GM19035 (cell line): Measurements from ENCODE around the gene FBXO42.
"Not testable (repeated sequence)": the region's sequence is repeated elsewhere in the genome, so short reads cannot be mapped to it uniquely, and the experiment has no call there.

ENCODE experiments used
- ATAC-seq: cut with Tn5 transposase; IDR thresholded peaks from one replicate; pipeline ENCODE4 v1.9.1; 2021; ENCODE audit not compliant: unreplicated experiment

The FBXO42 gene

DNA sequence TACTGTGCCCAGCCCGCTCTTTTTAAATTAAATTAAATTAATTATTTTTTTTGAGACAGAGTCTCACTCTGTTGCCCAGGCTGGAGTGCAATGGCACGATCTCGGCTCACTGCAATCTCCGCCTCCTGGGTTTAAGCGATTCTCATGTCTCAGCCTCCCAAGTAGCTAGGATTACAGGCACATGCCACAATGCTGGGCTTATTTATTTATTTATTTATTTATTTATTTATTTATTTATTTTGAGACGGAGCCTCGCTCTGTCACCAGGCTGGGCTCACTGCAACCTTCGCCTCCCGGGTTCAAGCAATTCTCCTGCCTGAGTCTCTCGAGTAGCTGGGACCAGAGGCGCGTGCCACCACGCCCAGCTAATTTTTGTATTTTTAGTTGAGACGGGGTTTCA is 129.6 kb downstream of the FBXO42 start:
- ATAC-seq = not testable (repeated sequence)

DNA sequence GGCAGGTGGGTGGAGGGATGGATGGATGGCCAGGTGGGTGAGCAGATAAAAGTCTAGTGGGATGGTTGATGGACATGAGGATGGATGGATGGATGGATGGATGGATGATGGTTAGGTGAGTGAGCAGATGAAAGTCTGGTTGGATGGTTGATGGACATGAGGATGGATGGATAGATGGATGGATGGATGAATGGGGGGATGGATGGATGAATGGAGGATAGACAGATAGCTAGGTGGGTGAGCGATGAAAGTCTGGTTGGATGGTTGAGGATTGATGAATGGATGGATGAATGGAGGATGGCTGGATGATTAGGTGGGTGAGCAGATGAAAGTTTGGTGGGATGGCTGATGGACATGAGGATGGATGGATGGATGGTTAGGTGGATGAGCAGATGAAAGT is 130.8 kb downstream of the FBXO42 start:
- no peak for ATAC-seq

DNA sequence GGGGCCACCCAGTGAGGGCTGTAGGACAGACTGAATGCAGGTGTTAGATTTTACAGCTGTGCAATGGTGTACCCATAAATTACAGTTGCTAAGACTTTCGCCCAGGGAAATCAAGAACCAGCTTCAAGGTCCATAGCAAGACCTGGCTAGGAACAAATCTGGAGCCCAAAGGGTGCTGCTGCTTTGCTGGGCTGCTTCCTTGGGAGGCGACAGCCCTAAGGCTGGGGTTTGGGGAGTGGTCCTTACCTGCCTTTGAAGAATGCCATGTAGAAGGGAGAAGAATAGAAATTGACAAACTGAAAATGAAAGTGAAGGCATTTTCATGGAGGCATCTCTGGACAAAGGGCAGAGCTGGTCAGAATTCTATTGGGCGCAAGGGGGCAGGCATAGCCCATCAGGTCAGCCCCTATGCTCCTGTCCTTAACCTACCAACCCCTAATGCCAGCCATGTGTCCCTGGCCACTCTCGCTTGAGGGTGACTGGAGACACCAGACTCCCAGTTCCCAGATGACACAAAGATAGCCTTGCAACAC is 132.2 kb downstream of the FBXO42 start:
- ATAC-seq = no peak

DNA sequence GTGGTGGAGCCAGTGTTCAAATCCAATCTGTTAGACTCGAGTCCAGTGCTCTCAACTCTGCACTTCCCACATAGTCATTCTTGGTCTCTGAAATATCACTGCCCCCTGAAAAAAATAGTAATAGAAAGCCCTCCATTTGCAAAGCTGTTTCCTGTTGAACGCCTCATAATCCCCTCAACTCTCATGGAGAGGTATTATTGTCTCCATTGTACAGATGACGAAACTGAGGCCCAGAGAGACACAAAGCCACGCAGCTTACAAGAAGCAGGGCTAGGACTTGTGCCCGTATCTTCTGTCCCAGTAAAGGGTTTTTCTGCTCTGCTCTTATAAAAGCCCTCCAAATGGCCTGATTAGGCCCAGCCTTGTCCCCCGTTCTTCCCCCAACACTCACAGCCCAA is 133.6 kb downstream of the FBXO42 start:
- ATAC-seq = no peak

DNA sequence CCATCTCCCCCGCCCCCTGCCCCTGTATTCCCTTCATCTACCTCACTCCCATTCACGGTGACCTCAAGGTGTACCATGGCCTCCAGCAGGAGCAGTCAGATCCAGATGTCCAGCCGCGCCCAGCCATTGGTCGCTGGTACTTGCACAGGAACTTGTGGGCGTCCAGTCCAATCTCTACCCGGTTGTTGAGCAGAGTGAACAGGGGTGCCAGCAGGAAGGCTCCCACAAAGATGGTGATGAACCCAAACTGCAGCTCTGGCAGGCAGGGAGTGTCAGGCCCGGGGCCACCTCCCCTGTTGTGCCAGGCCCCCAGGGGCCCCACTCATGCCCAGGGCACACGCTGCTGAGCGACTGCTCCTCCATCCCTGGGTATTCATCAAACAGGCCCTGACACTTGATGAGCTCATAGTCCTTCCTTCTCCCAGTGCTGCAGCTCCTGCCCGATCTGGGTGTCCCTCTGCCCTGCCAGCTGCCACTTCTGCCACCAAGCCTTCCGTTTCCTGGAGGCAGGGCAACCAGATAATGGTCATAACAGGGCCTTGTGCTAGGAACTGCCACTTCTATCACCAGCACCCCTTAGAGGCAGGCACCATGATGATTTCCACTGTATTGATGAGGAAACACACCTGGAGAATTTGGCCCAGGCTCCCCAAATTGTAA is 134.1 kb downstream of the FBXO42 start:
- ATAC-seq = no peak

DNA sequence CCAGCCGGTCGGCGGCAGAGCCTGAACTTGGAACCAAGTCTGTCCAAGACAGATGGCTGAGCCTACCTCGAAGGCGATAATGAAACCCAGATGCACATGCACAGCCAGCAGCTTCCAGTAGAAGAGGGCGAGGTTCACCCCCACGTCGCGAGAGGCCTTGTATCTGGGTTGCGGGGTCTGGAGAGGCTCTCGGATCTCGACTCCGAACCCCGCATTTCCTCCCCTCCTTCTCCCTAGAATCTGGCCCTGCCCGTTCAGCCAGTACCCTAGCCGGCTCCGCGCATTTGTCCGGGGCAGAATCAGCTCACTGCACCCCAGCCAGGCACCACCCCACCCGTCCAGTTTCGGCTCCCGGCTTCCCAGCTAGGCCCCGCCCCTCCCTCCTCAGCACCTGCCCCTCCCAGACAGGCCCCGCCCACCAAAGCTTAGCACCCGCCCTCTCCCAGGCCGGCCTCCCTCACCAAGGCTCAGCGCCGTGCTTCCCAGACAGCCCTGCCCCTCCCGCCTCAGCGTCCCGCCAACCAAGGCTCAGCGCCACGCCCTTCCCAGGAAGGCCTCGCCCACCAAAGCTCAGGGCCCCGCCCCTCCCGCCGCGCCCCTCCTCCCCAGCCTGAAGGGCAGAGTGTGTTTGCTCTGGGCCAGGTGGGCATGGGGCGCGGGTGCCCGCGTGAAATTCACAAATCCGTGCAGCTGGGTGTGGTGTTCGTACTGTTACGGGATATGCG is 135.1 kb downstream of the FBXO42 start:
- ATAC-seq = peak; percentile 92

DNA sequence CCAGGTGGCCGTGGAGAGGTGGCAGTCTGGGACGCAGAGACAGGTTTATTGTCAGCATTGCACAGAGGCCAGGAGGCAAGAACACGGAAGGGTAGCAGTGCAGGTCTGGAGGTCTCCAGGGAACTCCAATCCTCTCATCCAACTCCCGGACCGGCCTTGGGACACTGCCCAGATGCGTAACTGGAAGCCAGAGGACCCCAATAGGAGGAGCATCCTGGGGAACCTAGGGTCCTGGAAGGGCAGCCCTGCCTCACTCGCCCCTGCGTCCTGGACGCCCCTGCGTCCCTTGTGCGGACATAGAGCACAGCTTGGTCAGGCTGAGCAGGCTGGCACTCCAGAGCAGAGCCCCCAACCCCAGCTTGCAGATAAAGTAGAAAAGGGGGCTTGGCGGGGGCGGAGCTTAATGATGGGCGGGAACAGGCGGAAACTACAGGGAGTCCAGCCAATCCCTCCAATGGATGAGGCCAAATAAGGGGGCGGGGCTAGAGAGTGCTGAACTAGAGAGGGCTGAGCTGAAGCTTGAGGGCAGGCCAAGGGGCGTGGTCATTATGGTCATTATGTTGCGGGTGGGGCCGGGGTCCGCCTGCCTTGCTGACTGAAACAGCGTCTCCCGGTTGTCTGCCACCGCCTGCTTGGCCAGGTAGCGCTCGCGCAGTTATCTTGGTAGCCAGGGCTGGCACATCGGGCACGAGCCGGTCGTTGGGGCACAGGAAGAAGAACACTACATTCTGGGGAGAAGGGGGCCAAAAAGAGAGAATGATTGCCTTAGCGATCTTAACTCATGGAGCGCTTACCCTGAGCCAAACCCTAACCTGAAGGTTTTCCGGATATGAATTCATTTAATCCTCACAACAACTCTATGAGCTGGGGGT is 136.2 kb downstream of the FBXO42 start:
- ATAC-seq = no peak

DNA sequence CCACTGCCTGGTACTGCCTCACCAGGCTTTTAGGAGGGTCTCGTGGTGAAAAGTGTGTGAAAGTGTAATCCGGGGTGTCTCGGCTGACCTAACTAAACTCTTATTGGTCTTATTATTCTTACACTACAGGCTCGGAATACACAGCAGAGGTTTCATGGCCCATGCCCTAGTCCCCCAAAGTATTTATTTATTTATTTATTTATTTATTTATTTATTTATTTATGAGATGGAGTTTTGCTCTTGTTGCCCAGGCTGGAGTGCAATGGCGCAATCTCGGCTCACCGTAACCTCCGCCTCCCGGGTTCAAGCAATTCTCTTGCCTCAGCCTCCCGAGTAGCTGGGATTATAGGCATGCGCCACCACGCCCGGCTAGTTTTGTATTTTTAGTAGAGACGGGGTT is 137.0 kb downstream of the FBXO42 start:
- not testable (repeated sequence) for ATAC-seq

DNA sequence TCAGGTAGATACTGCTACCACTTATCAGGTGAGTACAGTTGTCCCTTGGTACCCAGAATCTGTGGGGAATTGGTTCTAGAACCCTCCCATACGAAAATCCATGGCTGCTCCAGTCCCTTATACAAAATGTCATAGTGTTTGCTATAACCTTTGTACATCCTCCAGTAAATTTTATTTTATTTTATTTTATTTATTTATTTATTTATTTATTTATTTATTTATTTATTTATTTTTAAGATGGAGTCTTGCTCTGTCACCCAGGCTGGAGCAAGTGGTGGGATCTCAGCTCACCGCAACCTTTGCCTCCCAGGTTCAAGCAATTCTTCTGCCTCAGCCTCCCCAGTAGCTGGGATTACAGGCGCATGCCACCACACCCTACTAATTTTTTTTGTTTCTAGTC is 138.7 kb downstream of the FBXO42 start:
- ATAC-seq = not testable (repeated sequence)

DNA sequence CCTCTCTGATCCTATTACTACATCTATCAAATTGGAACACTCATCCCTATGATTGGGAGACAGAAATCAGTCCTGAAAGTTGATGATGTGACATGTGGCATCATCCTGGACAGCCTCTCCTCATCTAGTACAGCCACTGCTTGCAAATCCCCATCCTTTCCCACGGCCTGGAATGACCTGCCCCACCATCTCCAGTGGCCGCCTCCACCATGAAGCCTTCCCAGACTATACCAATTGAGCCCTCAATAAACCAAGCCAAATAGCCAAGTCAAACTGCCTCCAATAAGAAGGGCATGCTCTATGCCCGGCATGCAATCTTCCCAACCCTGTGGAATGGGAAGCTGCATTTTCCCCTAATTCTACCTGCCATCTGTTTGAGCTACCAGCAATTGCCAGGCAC is 139.3 kb downstream of the FBXO42 start:
- no peak for ATAC-seq

DNA sequence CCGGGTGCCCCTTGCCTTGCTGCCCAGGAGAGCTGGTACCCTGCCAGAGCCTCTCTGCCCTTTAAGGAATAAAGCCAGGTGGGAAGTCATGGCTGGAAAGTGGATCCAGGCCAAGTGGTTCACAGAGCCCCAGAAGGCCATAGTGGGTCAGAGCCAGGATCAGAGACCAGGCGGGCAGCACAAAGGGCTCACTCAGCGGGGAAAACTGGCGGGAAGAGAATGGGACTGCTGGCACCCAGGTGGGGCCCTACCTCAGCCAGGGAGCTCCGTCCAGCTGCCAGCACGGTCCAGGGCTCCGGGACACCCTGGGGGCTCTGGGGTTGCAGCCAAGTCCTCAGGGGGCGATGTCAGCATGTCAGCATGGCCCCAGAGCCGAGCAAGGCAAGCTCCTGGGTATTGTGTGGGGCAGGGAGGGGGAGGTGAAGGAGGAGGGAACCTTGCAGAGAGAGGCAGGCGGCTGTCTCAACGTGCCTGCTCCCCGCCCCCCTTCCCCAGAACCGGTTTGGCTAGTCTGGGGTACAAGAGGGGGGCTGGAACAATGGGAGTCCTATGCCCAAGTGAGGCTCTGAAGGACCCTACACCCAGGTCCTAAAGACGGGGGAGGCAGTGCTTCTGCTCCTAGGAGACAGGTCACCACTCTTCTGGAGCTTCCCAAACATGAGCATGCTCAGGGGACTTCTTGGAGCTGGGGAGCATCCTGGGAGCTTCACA is 139.9 kb downstream of the FBXO42 start, which contains the start of gene ARHGEF19:
ARHGEF19 (minus strand) TSS at position 402 of the 711 bp plus-strand sequence. CDS start 3,598 bp downstream, outside the sequence.
- ATAC-seq = no peak

DNA sequence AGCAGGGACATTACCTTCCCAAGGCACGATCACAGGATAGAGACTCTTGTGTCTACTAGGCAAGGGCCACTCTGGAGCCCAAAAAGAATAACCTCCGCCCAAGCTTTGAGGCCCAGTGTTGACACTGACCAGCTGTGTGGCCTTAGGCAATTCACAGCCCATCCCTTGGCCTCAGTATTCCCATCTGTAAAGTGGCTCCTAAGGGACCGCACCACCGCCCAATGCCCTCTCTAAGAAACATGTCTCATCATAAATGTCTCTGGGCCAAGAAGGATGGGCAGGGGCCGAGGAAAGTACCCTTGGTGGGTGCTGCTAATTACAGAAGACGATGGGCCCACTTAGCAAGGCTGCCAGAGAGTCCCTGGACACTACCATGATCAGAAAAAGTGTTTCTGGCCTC is 140.5 kb downstream of the FBXO42 start:
- no peak for ATAC-seq

DNA sequence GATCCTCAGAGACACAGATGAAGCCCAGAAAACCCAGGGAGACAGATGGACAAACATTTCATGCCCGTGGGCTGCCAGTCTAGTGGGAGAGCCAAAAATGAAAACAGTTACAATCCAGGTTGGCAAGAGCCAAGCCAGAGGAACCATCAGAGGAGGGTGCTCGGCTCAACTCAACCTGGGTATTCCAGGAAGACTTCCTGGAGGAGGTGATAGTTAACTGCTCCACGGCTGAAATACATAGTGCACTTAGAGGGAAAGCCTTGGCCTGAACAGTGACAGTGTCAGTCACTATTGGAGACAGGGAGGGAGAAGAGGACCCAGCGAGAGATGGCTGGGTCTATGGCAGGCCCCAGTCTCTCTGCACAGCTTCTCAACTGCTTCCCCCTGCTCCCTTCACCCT is 141.7 kb downstream of the FBXO42 start:
- no peak for ATAC-seq

DNA sequence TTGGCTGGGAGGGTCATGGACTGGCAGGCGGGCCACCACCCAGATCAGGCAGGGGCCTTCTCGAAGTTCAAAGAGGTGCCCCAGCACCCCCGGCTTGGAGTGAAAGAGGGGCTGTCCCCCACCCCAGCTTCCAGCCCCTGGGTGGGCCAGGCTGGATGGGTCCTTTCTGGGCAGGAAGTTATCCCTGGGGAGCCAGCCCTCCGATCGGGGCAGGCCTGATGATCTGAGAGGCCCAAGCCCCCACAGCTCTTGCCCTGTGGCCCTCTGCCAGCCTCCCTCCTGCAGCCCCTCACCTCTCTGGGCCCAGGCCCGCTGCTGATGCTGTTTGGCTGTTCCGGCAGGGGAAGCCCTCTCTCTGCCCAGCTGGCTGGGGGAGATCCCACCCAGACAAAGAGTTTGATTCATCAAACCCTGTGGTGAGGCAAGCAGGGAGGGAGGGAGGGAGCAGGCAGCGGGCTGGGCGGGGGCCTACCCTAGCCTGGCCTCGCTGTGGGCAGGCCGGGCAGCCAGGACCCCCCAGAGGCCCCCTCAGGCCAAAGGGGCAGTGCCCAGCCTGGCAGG is 142.4 kb downstream of the FBXO42 start:
- no peak for ATAC-seq

DNA sequence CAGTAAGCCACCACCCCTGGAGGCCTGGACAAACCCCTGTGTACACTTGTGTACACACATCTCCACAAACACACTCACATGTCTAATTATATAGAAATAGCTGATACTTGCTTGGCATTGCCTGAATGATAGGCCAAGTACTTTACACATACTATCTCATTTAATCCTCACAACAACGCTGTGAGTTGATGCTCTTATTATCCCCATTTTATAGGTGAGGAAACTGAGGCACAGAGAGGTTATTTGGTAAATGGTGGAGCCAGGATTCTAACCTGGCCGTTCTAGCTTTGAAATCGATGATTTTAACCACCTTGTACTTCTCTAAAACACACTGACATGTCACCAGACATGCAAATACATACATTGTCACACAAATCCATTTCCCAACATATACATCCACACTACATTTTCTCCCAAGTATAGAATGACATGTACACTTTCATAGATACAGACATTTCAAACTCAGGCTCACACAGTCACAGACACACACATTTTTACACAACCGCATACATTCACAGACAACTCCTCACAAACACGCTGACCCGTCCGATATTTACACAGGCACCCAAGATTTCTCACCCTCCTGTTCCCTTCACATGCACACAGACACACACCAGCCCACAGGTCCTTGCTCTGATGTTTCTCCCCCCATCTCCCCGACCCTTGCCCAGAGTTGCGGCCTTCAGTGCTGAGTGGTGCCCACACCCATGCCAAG is 143.0 kb downstream of the FBXO42 start:
- ATAC-seq = no peak

DNA sequence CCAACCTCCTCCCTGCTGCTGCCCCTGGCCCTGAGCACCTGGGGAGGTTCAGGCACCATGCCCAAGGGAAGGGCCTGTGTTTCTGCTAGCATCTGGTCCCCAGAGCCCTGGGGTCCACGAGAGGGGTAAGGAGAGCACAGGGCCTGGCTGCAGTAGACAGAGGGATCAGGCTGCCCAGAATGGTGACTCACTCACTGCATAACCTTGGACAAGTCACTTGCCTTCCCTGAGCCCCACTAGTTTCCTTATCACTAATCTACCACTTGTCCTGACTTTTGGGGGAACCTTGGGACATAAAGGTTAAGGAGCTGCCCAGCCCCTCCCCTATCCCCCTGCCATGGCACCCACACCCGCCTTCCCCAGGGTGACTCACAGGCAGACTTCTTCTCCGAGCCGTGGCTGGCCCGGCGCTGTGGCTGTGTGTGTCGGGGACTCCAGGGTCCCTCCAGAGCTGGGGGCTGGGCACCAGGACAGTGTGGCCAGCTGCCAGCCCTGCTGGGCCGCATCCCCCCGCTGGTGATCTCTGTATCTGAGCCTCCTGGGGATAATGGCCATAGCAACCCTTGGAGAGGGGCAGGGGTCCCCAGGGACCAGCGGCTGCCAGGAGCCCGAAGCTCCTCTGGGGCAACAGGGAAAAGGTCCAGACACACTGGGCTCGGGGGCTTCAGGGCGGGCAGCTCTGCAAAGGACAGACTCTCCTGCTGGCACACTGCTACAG is 143.9 kb downstream of the FBXO42 start:
- ATAC-seq = no peak

DNA sequence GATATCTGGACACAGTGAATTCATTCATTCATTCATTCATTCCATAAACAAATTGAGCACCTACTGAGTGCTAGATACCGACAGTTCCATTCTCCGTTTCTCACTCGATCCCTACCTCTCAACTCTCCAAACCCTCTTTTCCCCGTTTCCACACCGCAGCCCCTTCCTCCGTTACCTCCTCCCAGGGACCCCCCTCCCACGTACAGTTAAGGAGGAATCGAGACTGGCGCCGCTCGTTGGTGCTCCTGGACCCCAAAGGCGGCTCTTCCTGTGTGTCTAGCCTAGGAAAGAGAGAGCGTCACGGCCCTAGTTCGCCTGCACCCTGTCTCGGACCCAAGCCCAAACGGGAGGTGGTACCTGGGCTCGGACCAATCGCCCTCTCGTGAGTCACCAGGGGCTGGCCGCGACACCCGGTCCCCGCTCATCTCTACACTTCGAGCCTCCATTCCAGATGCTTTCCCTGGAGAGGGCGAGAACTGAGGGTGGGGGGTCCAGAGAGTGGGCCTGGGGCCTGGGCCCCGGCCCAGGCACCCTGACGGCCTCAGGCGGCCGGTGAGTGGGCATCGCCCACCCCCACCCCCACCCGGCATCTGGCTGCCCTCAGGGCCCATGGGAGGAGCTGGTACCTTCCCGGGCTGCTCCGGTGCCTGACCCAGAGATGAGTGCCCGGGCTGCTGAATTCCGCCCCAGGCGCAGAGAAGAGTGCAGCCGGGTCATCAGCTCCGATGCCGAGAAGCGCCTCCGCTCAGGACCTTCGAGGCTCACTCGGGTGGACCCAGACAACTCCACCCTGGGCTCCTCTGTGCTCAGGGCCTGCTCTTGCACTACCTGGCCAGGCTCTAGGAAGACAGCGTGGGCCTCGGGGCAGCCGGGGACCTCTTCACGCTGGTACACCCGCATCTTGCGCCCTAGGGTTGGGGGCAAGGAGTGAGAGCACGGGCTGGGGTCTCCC is 144.7 kb downstream of the FBXO42 start:
- no peak for ATAC-seq
